Choroid plexus epithelial cell (primary cell): ENCODE data around the gene FIGN.

Source experiments
- DNase-seq: peaks from one replicate; pipeline ENCODE4 v3.0.0-alpha.2; 2010; ENCODE audit warnings: low read depth
- H3K4me3 ChIP-seq: 2 replicates; pipeline ENCODE4 v1.5.1; 2011; ENCODE audit warnings: low read depth, mild to moderate bottlenecking, control low read depth, low read length, moderate library complexity
- TF ChIP-seq, protein P1 (sequence below): conservative IDR thresholded peaks from 2 replicates; pipeline ENCODE4 v1.5.1; 2011; ENCODE audit warnings: low read depth, mild to moderate bottlenecking, control low read depth, inconsistent platforms, low read length, moderate library complexity

Gene FIGN, protein sequence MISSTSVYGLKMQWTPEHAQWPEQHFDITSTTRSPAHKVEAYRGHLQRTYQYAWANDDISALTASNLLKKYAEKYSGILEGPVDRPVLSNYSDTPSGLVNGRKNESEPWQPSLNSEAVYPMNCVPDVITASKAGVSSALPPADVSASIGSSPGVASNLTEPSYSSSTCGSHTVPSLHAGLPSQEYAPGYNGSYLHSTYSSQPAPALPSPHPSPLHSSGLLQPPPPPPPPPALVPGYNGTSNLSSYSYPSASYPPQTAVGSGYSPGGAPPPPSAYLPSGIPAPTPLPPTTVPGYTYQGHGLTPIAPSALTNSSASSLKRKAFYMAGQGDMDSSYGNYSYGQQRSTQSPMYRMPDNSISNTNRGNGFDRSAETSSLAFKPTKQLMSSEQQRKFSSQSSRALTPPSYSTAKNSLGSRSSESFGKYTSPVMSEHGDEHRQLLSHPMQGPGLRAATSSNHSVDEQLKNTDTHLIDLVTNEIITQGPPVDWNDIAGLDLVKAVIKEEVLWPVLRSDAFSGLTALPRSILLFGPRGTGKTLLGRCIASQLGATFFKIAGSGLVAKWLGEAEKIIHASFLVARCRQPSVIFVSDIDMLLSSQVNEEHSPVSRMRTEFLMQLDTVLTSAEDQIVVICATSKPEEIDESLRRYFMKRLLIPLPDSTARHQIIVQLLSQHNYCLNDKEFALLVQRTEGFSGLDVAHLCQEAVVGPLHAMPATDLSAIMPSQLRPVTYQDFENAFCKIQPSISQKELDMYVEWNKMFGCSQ

DNA sequence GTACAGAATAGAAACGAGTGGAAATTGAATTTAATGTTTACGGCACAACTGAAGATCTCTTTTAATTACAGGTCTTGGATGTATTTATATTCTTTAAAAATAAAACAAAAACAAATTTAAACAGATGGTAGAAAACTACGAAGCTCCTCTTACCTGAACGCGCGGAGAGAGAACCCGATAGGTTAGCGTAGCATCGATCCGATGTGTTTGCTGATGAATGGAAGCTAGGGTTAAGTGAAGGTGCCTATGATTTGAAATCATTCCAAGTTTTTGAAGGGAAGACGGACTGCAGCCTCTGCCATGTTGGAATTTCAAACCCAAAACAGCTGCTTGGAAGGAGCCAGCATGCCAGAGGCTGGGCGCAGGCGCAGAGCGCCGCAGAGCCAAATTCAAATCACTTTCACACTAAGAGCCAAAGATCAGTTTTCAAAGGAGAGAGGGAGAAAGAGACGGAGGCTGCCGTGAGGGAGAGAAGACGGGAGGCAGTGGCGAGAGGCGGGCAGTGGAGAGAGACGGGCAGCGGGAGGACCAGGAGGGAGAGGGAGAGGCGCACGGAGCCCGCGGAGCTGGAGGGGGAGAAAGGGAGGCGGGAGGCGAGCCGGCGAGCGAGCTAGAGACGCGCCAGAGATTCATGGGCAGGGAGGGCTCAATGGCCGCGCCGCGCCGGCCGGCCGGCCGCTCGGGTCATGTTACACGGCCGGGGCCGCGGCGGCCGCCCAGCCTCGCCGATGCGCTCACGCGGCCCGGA lies at the start of gene FIGN:
Gene FIGN (minus strand): TSS at position 324 of the 748 bp plus-strand sequence. CDS start 1,081 bp downstream, outside the sequence.
- H3K4me3 ChIP-seq = peak within 1 kb of the TSS; percentile 85
- TF ChIP-seq, protein P1, sequence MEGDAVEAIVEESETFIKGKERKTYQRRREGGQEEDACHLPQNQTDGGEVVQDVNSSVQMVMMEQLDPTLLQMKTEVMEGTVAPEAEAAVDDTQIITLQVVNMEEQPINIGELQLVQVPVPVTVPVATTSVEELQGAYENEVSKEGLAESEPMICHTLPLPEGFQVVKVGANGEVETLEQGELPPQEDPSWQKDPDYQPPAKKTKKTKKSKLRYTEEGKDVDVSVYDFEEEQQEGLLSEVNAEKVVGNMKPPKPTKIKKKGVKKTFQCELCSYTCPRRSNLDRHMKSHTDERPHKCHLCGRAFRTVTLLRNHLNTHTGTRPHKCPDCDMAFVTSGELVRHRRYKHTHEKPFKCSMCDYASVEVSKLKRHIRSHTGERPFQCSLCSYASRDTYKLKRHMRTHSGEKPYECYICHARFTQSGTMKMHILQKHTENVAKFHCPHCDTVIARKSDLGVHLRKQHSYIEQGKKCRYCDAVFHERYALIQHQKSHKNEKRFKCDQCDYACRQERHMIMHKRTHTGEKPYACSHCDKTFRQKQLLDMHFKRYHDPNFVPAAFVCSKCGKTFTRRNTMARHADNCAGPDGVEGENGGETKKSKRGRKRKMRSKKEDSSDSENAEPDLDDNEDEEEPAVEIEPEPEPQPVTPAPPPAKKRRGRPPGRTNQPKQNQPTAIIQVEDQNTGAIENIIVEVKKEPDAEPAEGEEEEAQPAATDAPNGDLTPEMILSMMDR = no peak
- peak; percentile 91 for DNase-seq

DNA sequence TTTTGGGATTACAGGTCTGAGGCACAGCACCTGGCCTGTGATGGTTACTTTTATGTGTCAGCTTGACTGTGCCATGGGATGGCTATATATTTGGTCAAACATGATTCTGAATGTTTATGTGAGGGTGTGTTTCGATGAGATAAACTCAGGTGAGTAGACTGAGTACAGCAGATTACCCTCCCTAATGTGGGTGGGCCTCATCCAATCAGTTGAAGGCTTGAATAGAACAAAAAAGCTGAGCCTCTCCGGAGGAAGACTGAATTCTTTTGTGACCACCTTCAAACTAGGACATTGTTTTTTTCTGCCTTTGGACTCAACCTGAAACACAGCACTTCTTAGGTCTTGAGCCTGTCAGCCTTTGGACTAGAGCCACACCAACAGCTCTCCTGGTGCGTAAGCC lies 49.4 kb upstream of the FIGN start:
- no peak for DNase-seq
- no peak overlapping the region for H3K4me3 ChIP-seq
- TF ChIP-seq, protein P1 = no peak

DNA sequence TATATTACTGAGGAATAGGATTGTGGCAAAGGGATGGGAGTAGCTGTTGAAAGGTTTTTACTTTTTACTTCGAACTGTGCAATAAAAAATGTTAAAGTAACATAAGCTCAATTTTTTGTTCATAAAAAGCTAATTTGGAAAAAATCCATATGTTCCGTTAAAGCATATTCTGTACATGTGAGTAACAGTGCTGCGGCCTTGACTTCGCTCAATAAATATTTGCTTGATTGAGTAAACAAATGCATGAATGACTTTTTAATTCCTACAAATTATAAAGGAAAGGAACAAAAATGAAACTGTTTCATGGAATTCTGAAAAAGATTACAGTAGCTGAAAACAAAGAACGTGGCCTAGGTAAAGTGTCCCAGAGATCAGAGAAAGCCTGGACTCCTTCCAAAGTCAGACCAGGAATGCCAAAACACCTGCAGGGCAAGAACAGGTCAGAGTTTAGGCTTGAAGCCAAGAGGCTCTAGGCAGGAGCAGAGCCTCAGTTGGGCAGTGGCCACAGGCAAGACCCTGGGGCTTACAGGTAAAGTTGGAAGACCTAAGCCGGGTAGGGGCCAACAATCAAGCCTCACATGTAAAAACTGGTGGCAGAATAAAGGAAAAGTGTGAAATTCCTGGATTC lies 44.3 kb upstream of the FIGN start:
- DNase-seq = no peak
- no peak overlapping the region for H3K4me3 ChIP-seq
- TF ChIP-seq, protein P1 = no peak

DNA sequence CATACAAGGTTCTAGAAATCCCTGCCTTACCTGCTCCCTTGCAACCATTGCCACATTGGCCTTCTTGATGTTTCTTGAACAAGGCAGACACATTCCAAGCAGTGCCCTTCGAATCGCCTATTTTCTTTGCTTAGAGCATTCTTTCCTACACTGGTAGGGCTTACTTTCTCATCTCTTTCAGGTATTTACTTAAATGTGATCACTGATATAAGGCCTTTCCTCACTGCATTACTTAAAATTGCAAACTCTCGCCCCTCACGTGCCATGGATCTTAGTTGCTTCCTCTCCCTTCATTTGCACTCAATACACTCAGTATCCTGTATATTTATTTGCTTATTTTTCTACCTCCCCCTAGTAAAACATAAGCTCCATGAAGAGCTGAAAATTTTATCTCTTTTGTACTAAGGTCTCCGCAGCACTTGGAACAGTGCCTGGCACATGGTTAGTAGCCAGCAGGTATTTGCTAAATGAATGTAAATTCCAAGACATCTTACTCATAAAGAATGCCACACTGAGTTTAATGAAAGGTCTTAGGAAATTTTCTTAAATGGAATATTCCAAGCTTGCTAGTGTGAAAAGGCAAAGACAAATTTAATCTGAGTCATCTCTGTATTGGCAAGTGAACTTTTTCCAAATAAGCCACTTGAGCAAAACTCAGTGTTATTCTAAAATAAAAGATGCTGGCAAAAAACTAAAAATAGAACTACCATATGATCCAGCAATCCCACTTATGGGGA lies 42.4 kb upstream of the FIGN start:
- TF ChIP-seq, protein P1 = no peak
- H3K4me3 ChIP-seq = no peak overlapping the region
- DNase-seq = peak; percentile 95

DNA sequence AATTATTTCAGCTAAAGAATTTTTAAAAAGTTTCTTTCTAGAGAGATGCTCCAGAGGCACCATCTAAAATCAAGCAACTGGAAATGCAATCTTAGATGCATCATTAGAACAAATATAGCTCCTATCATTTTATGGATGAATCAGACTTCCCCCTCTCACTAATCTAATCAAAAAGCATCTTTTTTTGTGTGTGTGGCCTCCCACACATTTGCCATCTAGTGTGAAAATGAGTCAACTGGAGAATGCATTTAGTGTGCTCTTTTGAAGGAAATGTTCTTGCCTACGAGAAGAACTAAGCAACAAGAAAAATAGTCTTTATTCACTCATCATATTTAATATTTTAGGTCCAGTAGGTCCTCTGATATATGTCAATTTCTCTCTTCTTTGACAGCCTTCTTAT lies 39.5 kb upstream of the FIGN start:
- TF ChIP-seq, protein P1 = no peak
- no peak overlapping the region for H3K4me3 ChIP-seq
- DNase-seq = peak; percentile 31

DNA sequence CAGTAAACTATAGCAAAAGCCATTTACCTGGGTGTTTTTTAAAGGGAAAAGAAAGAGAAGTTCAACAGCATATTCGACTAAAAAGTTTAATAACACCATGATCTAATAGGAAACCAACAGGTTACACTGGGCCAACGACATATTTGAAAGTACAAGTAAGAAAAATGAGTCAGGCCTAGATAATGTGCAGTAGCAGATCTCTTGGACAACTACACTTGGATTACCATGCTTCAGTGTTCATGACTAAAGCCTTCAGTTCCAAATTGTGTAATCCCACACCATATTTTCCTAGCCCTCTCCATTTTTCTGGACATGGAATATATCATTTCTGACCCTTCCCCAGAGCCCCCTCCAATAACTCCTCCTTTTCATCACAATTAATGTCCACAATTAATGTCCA lies 39.1 kb upstream of the FIGN start:
- TF ChIP-seq, protein P1 = no peak
- peak; percentile 93 for DNase-seq
- no peak overlapping the region for H3K4me3 ChIP-seq
